GM18909 (cell line): Measurements from ENCODE around the gene ASPG.

Experiments
- ATAC-seq: cut with Tn5 transposase; IDR thresholded peaks from one replicate; pipeline ENCODE4 v1.9.1; 2021; ENCODE audit warnings: mild to moderate bottlenecking; ENCODE audit not compliant: unreplicated experiment, poor library complexity

Gene ASPG

GRCh38 chr14:104156142-104156541 is 70.6 kb downstream of the ASPG start:
- ATAC-seq: no peak

GRCh38 chr14:104157016-104157928 is 71.8 kb downstream of the ASPG start:
- no peak for ATAC-seq

GRCh38 chr14:104158827-104159798 is 73.6 kb downstream of the ASPG start:
- no peak for ATAC-seq

- ATAC-seq: no peak
Observed at GRCh38 chr14:104159990-104160389, 74.5 kb downstream of the ASPG start.

GRCh38 chr14:104161602-104162367 is 76.3 kb downstream of the ASPG start:
- no peak for ATAC-seq

- ATAC-seq: no peak
Observed at GRCh38 chr14:104162495-104162894, 77.0 kb downstream of the ASPG start.

- no peak for ATAC-seq
Observed at GRCh38 chr14:104163541-104163940, 78.0 kb downstream of the ASPG start.

GRCh38 chr14:104164041-104164440 is 78.5 kb downstream of the ASPG start:
- ATAC-seq: no peak

- no peak for ATAC-seq
Observed at GRCh38 chr14:104164512-104164911, 79.0 kb downstream of the ASPG start.
